Stimulated activated naive CD4-positive, alpha-beta T cell treated with Interleukin-2 at 50 U/mL for 16 hours (primary cell): Measurements from ENCODE around the gene CHD3.

Experiments
- DNase-seq: peaks from one replicate; lab custom pipeline; 2025; lab: John Stamatoyannopoulos, UW

CHD3 gene

DNA sequence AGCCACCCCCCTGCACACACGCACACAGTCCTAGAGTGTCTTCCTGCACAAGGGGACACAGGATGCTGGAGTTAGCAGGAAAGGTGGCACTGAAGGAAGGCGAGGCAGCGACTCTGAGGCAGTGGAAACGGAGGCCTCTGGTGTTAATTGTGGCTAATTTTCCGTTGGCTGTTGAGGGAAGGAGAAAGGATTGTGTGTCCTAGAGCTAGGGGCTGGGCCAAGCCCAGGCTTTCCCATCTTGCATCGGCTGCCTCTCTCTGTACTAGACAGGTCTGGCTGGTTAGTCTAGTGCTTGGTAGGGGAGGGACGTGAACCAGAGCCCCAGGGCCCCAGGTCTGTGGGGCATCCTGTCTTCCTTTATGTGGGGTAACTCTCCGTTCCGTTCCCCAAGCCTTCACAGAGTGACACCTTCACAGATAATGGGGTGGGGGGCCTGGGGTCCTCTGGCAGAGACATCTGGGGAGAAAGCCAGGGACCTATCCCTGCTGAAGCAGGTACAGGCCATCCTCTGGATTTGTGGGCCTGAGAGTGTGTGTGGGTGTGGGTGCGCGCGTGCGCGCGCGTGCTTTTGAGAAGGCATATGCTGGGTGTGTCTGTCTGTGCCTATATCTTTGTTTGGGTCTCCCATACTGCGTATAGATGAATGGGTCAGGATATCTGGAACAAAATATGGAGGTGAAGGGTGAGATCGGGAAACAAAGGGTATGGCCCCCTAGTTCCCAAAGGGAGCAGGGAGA, at the start of gene CHD3:
CHD3 (plus strand) TSS at position 606 of the 737 bp plus-strand sequence. CDS start 212 bp downstream, outside the sequence.
- DNase-seq = peak; percentile 44

GRCh38 chr17:7839190-7839875, 49.3 kb upstream of the CHD3 start:
- DNase-seq = no peak

DNA sequence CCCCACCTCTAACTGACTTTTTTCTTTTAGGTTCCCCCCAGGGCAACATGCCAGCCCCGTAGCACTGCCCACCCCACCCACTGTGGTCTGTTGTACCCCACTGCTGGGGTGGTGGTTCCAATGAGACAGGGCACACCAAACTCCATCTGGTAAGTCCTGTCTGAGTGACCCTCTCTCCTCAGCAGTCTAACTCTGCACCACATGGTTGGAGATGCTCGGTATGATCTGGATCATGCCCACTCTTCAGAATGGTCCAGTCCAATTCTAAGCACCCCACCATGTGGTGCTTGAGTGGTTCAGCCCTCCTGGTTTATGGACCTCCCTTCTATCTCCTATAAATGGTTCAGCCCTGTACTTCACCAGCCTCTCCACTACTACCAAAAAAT, 48.7 kb upstream of the CHD3 start:
- DNase-seq = no peak

DNA sequence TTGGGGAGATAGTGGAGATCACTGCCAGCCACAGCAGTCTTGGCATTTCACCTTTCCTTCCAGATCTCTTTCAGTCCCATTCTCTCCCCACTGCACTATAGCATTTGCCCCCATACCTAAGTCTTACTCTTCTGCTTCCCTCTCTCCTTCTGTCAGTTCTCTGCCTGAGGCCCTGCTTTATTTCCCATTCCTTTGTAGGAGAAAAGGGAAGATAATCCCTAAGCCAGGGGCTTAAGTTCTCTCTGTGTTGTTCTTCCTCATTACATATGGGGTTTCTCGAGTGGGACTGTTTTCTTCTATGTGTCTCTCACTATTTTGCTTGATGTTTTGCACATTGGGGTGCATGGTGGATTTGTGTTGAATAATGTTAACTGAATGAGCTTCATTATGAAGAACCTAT, 48.1 kb upstream of the CHD3 start:
- DNase-seq = no peak

GRCh38 chr17:7840875-7841274, 47.7 kb upstream of the CHD3 start:
- no peak for DNase-seq

DNA sequence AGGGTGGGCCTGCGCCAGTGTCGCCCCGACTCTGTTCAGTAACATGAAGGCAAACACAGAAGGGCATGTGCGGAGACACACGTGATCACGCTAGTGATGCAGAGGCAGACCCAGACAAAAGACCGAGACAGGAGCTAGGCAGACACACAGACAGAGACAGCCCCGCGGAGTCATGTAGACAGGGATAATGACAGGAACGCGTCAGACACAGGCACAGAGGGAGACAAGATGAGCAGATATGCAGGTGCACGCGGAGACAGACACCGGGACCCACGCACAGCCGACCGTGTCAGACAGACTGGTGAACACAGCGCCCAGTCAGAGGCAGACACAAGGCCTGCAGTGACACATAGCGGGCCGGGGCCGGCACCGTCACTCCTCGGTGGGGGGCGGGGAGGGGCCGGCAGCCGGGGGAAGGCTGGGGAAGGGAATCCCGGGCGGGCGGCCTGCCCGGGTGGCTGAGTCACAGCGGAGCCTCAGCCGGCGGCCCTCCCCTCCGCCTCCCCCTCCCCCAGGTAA, 47.1 kb upstream of the CHD3 start:
- DNase-seq = peak; percentile 95

GRCh38 chr17:7841915-7842379, 46.6 kb upstream of the CHD3 start:
- DNase-seq = peak; percentile 87

GRCh38 chr17:7842380-7843256, 46.0 kb upstream of the CHD3 start:
- peak; percentile 99 for DNase-seq

DNA sequence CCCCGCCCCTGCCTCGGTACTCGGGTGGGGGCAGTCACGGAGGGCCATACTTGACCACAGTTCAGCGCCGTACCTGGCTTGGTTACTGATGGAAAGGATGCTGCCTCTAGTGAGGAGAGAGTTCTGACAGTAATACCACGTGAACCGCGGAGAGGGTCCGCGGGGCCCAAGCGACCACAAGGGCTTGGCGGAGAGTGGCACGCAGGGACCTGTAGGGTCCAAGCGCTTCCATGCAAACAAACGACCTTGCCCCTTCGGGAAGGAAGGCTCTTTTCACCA, 45.4 kb upstream of the CHD3 start:
- DNase-seq = no peak

DNA sequence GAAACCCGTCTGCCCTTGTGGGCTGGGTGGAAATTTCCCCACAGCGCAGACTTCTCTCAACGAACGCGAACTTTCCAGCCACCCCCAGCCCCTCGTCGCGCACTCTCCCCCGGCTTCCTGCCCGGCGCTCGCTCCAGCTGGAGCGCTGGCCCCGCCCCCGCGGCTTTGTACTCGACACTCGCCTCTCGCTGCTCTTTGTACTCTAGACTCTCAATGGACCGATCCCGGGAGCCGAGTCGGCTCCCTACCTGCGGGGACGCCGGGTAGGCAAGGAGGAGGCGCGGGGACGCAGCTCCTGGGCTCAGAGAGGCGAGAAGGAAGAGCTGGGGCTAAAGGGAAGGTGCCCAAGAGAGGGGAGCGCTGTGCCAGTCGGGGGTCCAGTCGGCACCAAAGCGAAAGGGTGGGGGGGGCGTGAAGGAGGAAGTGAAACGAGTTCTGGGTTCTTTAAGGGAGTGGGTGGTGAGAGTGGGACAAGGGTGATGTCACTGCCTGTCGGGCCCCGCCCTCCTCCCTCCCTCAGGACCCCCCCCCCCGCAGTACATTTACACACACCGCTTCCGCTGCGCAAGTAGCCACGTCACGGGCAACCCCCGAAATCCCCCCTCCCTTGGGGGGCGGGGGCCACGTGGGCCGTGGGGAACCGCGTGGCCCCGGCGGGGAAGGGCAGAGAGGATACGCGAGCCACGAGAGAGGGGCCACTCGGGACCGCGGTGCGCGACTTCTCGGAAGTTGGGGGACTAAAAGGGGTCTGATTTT, 44.9 kb upstream of the CHD3 start:
- peak; percentile 91 for DNase-seq

DNA sequence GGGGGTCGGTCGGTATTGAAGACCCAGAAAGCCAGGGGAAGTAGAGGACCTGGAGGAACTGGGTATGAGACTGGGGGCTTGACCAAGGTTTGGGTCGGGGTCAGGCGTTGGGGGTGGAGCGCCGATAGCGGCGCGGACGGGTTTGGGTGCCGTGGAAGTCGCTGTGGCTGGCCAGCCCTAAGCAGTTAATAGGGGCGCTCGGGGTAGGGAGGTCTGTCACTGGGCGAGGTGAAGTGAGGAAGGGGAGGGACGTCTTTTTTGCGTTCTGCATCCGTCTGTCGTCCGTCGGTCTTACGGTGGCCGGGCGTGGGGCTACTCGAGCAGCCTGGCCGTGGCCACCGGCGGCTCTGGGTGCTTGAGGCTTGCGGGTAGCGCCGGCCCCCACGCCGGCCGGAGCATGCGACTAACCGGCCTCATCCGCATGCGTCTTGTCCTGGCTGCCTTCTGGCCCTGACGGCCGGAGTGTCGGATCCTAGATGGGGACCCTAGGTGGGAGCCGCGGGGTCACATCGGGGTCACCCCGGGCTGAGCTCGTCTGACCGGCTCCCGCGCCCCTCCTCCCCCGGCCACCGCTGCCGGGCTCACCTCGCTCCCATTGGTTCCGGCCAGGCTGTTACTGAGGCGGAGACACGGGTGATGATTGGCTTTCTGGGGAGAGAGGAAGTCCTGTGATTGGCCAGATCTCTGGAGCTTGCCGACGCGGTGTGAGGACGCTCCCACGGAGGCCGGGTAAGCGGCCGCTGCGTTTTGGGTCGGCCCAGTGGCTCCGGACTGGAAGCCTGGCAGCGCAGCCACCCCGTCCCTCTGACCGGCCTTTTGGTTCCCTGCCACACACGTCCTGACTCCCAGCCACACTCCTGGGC, 44.1 kb upstream of the CHD3 start:
- peak; percentile 85 for DNase-seq

DNA sequence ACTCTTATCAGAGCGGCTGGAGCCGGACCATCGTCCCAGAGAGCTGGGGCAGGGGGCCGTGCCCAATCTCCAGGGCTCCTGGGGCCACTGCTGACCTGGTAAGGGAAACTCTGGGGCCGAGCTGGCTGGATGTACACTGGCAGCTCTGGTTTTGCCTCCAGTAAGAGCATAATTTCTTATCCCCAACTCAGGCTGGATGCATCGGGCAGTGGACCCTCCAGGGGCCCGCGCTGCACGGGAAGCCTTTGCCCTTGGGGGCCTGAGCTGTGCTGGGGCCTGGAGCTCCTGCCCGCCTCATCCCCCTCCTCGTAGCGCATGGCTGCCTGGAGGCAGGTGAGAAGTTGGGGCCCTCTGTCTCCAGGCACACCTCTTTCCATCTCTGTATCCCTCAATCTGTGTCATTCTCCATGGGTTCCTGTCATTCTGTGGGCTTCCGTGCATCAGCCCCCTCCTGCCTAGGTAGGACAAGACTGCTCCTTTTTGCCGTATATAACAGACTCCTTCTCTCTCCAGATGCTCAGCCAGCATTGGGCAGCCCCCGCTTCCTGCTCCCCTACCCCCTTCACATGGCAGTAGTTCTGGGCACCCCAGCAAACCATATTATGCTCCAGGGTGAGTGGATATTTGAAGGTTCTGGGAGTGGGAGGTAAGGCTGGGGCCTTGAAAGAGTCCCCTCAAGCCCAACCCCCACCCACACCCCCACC, 43.1 kb upstream of the CHD3 start:
- DNase-seq = no peak

- DNase-seq = no peak
Measured at GRCh38 chr17:7846063-7846735, 42.4 kb upstream of the CHD3 start.

GRCh38 chr17:7846765-7847661, 41.6 kb upstream of the CHD3 start:
- no peak for DNase-seq

DNA sequence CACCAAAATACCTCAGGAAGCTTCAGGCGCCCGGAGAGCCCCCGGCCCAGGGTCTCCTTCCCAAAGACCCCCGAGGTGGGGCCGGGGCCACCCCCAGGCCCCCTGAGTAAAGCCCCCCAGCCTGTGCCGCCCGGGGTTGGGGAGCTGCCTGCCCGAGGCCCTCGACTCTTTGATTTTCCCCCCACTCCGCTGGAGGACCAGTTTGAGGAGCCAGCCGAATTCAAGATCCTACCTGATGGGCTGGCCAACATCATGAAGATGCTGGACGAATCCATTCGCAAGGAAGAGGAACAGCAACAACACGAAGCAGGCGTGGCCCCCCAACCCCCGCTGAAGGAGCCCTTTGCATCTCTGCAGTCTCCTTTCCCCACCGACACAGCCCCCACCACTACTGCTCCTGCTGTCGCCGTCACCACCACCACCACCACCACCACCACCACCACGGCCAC, 40.4 kb upstream of the CHD3 start:
- no peak for DNase-seq

- DNase-seq = no peak
Measured at GRCh38 chr17:7848739-7849129, 39.9 kb upstream of the CHD3 start.

DNA sequence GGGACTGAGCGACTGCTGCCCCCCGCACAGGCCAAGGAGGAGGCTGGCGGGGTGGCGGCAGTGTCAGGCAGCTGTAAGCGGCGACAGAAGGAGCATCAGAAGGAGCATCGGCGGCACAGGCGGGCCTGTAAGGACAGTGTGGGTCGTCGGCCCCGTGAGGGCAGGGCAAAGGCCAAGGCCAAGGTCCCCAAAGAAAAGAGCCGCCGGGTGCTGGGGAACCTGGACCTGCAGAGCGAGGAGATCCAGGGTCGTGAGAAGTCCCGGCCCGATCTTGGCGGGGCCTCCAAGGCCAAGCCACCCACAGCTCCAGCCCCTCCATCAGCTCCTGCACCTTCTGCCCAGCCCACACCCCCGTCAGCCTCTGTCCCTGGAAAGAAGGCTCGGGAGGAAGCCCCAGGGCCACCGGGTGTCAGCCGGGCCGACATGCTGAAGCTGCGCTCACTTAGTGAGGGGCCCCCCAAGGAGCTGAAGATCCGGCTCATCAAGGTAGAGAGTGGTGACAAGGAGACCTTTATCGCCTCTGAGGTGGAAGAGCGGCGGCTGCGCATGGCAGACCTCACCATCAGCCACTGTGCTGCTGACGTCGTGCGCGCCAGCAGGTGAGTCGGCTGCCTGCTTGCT, 39.3 kb upstream of the CHD3 start:
- no peak for DNase-seq
